Endothelial cell of umbilical vein (primary cell): ENCODE data around the gene USH1G.

ENCODE experiments used
- CTCF ChIP-seq, 2 donors: IDR thresholded peaks; 1 replicate in 1 of 2; 2 replicates in 1 of 2; pipeline ENCODE4 v1.5.1; 2011; ENCODE audit warnings: low read length in 2 of 2, mild to moderate bottlenecking in 2 of 2, moderate library complexity in 2 of 2, control low read depth in 1 of 2, inconsistent platforms in 1 of 2, low read depth in 1 of 2; ENCODE audit not compliant: insufficient read depth in 1 of 2; ENCODE audit errors: extremely low read depth in 1 of 2
- GATA2 ChIP-seq: IDR thresholded peaks from 2 replicates; pipeline ENCODE4 v1.7.0; 2011; ENCODE audit warnings: low read depth, mild to moderate bottlenecking, moderate library complexity, mixed read lengths, low read length; ENCODE audit not compliant: insufficient read length, insufficient read depth
- POLR2A ChIP-seq: IDR thresholded peaks from 2 replicates; pipeline ENCODE4 v1.6.1; 2012; ENCODE audit warnings: low read depth, mild to moderate bottlenecking, control low read depth, low read length
- POLR2AphosphoS5 ChIP-seq: IDR thresholded peaks from 2 replicates; pipeline ENCODE4 v1.6.1; 2012; ENCODE audit warnings: low read depth, mild to moderate bottlenecking, control low read depth, low read length, moderate library complexity; ENCODE audit not compliant: insufficient read depth

GRCh38 chr17:74900208-74900607 is 22.8 kb downstream of the USH1G start:
- TF ChIP-seq CTCF (IDR thresholded peaks at IDR 0.05; ENCODE audit: extremely low read depth in 1 of 2, insufficient read depth in 1 of 2, low read depth in 1 of 2, low read length in 2 of 2) (no peak), POLR2AphosphoS5 (no peak), POLR2A (no peak), GATA2 (no peak)
